ENCODE measurements around the gene OR6M1.

Gene OR6M1

DNA sequence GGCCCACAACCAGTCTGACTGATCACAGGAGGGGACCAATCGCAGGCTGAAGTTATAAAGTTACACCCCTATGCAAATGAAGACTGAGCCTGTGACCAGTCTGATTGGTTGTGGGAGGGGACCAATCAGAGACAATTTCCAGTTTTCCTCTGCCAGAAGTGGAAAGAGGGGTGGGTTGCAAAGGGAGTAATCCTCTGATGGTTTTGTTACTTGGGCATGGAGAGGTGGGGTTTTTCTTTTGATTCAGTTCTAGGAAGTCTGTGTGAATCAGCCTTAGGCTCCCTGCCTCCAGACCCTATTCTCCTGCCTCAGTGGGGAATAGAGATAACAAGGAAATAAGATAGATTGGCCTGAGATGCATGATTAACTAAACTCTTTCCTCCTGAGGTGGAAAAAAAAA lies 9.9 kb downstream of the OR6M1 start:
- H3K9me3 ChIP-seq, result peaks cover 22% of the 10 kb centered on the region
- peaks cover 44% of the 10 kb centered on the region for H3K4me1 ChIP-seq
- no peak overlapping the region for H3K27ac ChIP-seq
- H3K4me2 ChIP-seq, result no peak overlapping the region
- no peak overlapping the region for H3K9ac ChIP-seq
- no peak for TF ChIP-seq Cebpa-rat (IDR thresholded peaks at IDR 0.05)
- H4K20me1 ChIP-seq, result no peaks in the 10 kb centered on the region
- no peaks in the 10 kb centered on the region for H3K27me3 ChIP-seq
- H3K36me3 ChIP-seq, result no peaks in the 10 kb centered on the region
- no peak overlapping the region for H3K4me3 ChIP-seq

DNA sequence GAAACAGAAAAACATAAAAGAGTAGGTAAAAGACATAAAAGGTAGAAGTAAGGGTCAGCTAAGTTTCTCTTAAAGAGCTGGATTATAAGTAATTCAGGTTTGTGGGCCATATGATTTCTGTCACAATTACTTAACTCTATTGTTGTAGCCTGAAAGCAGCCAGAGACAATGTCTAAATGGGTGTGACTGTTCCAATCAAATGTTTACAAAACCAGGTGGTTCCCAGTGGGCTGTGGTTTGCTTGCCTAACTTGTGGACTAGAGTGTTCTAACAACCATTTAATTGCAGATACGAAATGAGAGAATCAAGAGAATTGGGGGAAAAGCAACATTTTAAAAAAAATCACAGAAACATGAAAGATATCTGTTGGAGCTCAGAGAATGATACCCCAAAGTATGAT lies 22.6 kb downstream of the OR6M1 start:
- H3K9me3 ChIP-seq, result peaks cover 3% of the 10 kb centered on the region; the same call in 1 of the 2 replicates
- no peaks in the 10 kb centered on the region for H4K20me1 ChIP-seq
- no peak overlapping the region for H3K4me2 ChIP-seq
- no peak overlapping the region for H3K4me3 ChIP-seq
- H3K27me3 ChIP-seq, result no peaks in the 10 kb centered on the region
- peaks cover 9% of the 10 kb centered on the region for H3K4me1 ChIP-seq
- no peak for TF ChIP-seq Cebpa-rat (IDR thresholded peaks at IDR 0.05)
- no peak overlapping the region for H3K27ac ChIP-seq
- no peak overlapping the region for H3K9ac ChIP-seq
- no peaks in the 10 kb centered on the region for H3K36me3 ChIP-seq

DNA sequence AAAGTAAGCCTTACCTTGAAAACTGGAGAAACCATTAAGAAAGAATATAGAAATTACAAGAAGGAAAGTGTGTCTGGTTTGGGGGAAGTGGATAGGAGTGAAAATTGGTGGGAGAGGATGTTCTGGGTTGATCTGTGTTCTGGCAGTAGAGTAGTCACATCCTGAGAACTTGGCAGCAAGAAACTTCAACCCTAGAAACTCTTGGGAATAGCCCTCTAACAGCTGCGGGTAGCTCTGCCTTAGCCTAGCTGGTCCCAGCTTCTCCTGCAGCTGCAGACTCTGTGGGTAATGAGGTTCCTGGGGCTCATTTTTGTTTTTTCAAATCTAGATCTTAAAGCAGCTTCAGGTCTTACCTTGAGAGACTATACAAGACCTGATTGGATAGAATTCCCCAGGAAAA lies 27.6 kb downstream of the OR6M1 start:
- TF ChIP-seq Cebpa-rat (IDR thresholded peaks at IDR 0.05), result no peak
- Histone ChIP-seq H3K36me3 (no peaks in the 10 kb centered on the region), H3K4me3 (no peak overlapping the region), H3K4me2 (peak overlapping the region; percentile 28), H3K27me3 (no peaks in the 10 kb centered on the region), H3K4me1 (peaks cover 15% of the 10 kb centered on the region), H3K9me3 (peaks cover 14% of the 10 kb centered on the region), H4K20me1 (no peaks in the 10 kb centered on the region), H3K27ac (no peak overlapping the region), H3K9ac (no peak overlapping the region)

DNA sequence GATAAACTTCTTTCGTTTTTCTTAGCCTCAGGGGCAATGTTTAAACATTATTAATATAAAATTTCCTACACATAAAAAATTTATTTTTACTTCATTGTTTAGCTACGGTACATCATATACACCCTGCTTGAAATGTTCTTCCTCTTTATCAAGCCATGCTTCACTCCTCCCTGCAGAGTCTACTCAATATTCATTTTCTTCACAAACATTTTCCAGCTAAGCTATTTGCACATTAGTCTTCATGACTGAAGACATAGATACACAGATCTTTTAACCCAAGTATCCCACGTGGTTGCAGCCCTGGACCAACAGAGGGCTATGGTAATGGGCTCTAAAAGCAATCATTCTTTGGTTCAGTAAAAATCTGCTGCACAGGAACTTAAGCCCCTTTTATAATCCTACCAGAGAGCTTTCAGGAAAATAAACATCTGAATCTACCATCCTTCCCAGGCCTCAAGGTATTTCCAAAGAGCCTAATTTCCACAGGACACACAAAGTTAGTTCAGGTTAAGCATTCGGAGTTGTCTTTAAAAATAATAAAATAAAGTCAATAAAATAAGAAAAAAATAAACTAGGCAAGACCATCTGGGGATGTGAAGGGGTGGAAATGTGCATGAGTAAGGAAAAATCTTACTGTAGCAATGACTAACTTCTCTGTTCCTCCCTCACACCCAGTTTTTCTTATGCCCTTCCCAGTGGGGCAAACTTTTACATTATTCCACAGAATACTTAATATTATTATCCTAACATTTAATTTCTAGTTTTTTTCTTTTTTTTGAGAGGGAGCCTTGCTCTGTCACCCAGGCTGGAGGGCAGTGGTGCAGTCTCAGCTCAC lies 30.2 kb downstream of the OR6M1 start:
- no peaks in the 10 kb centered on the region for H3K27me3 ChIP-seq
- no peak overlapping the region for H3K9ac ChIP-seq
- H3K4me2 ChIP-seq, result no peak overlapping the region
- H3K9me3 ChIP-seq, result peaks cover 27% of the 10 kb centered on the region
- no peak overlapping the region for H3K27ac ChIP-seq
- H3K4me1 ChIP-seq, result peaks cover 15% of the 10 kb centered on the region
- no peak overlapping the region for H3K4me3 ChIP-seq
- no peaks in the 10 kb centered on the region for H3K36me3 ChIP-seq
- no peak for TF ChIP-seq Cebpa-rat (IDR thresholded peaks at IDR 0.05)
- no peaks in the 10 kb centered on the region for H4K20me1 ChIP-seq

DNA sequence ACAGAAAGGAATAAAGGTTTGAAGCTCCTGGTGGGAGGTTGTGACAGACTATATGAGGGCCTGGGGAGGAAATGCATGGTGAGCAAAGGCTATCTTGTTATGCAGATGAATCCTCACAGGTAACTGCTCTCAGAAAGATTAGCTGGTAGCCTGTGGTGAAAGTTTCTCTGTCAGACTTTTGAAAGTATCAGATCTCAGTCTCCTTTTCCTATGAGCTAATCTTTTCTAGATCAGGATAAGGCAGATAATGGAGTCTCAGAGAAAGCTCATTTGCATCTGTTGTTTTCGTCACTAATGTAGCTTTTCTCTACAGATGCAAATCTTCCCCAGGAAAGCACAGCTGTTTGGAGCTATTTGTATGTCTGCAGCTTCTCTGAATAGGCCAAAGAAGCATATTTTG lies 30.9 kb downstream of the OR6M1 start:
- H3K27ac ChIP-seq, result no peak overlapping the region
- no peak overlapping the region for H3K4me3 ChIP-seq
- no peak overlapping the region for H3K9ac ChIP-seq
- no peaks in the 10 kb centered on the region for H3K36me3 ChIP-seq
- peaks cover 27% of the 10 kb centered on the region for H3K9me3 ChIP-seq
- no peak overlapping the region for H3K4me2 ChIP-seq
- H3K27me3 ChIP-seq, result no peaks in the 10 kb centered on the region
- H3K4me1 ChIP-seq, result peaks cover 15% of the 10 kb centered on the region
- TF ChIP-seq Cebpa-rat (IDR thresholded peaks at IDR 0.05), result no peak
- no peaks in the 10 kb centered on the region for H4K20me1 ChIP-seq

DNA sequence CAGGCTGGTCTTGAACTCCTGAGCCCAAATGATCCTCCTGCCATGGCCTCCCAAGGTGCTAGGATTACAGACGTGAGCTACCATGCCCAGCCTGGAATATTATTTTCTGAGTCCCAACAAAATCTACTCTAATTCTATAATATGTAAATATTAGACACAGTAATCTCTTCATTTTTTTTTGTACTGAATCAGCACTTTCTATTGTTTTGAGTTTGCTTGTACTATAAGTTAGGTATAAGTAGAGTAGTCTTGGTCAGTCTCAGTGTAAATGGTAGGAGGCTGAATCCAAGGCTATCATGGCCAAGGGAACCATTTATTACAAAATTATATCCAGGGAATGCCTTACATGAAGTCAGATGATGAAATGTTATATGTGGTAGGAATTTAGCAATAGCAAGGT lies 32.2 kb downstream of the OR6M1 start:
- no peaks in the 10 kb centered on the region for H4K20me1 ChIP-seq
- H3K4me1 ChIP-seq, result peaks cover 11% of the 10 kb centered on the region
- no peak overlapping the region for H3K9ac ChIP-seq
- no peak for TF ChIP-seq Cebpa-rat (IDR thresholded peaks at IDR 0.05)
- no peaks in the 10 kb centered on the region for H3K36me3 ChIP-seq
- H3K9me3 ChIP-seq, result peaks cover 27% of the 10 kb centered on the region
- no peak overlapping the region for H3K4me2 ChIP-seq
- H3K4me3 ChIP-seq, result no peak overlapping the region
- no peak overlapping the region for H3K27ac ChIP-seq
- no peaks in the 10 kb centered on the region for H3K27me3 ChIP-seq

DNA sequence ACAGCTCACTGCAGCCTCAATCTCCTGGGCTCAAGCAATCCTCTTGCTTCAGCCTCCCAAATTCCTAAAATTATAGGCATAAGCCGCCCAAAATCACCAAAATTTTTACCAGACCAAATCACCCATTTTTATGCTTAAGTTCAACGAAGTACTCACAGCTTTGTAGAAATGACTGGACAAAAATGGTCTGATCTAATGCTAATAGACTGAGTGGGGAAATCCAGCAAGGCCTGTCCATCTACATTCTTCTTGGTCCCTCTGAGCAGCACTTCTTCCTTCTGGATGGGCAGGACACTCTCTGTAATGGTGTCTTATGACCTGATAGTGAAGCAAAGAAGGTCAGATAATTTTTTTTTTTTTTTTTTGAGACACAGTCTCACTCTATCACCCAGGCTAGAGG lies 33.1 kb downstream of the OR6M1 start:
- Histone ChIP-seq H3K36me3 (no peaks in the 10 kb centered on the region), H3K27me3 (no peaks in the 10 kb centered on the region), H3K4me2 (no peak overlapping the region), H4K20me1 (no peaks in the 10 kb centered on the region), H3K27ac (no peak overlapping the region), H3K9ac (no peak overlapping the region), H3K4me3 (no peak overlapping the region), H3K9me3 (peaks cover 27% of the 10 kb centered on the region), H3K4me1 (peaks cover 1% of the 10 kb centered on the region)
- no peak for TF ChIP-seq Cebpa-rat (IDR thresholded peaks at IDR 0.05)

DNA sequence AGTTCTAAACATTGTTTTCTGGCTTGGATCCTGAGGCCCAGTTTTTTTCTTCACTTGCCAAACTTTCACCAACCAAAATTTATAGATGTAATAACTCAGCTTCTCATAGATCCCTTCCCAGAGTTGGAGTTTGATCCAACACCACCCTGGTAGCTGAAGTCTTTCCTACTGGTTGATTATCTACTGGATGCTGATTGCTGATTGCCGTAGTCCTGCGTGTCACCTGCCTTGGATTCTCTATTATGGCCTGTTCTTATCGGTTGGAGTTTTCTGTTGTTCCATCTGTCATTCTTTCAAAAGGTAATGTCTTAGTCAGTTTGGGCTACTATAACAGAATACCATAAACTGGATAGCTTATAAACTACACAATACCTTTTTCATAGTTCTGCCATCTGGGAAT lies 34.5 kb downstream of the OR6M1 start:
- no peaks in the 10 kb centered on the region for H3K4me1 ChIP-seq
- H3K27me3 ChIP-seq, result no peaks in the 10 kb centered on the region
- no peak for TF ChIP-seq Cebpa-rat (IDR thresholded peaks at IDR 0.05)
- H4K20me1 ChIP-seq, result no peaks in the 10 kb centered on the region
- no peak overlapping the region for H3K4me3 ChIP-seq
- no peak overlapping the region for H3K27ac ChIP-seq
- no peaks in the 10 kb centered on the region for H3K36me3 ChIP-seq
- H3K9me3 ChIP-seq, result peaks cover 27% of the 10 kb centered on the region
- no peak overlapping the region for H3K4me2 ChIP-seq
- H3K9ac ChIP-seq, result no peak overlapping the region

DNA sequence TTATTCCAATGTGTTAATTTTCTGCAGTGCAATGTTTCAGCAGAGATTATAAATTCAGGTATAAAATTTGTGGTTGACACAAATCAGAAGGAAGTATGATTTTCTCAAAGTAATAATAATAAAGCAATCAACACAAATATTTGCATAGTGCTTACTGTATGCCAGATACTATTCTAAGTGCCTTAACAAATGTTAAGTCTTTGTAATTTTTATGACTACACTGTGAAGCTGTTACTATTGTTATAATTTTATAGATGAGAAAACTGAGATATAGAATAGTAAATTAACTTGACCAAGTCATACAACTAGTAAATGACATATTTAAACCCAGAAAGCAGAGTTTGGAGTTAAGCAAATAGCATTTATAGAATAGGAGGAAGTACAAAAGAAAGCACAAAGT lies 35.4 kb downstream of the OR6M1 start:
- Histone ChIP-seq H3K27me3 (no peaks in the 10 kb centered on the region), H3K27ac (no peak overlapping the region)

DNA sequence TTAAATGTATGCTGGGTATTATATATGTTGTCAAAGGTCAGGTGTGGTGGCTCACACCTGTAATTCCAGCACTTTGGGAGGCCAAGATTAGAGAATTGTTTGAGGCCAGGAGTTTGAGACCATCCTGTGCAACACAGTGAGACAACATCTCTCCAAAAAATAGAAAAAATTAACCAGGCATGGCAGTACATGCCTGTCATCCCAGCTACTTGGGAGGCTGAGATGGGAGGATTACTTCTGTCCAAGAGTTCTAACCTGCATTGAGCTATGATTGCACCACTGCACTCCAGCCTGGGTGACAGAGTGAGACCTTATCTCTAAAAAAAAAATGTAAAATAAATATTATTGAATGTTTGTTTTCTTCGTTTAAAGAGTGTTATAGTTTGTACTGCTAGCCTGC lies 40.5 kb downstream of the OR6M1 start:
- Histone ChIP-seq H3K36me3 (no peaks in the 10 kb centered on the region), H3K27me3 (no peaks in the 10 kb centered on the region), H3K9me3 (peaks cover 19% of the 10 kb centered on the region), H3K4me2 (no peak overlapping the region), H3K4me3 (no peak overlapping the region), H3K4me1 (no peaks in the 10 kb centered on the region), H3K9ac (no peak overlapping the region), H3K27ac (no peak overlapping the region), H4K20me1 (no peaks in the 10 kb centered on the region)
- TF ChIP-seq Cebpa-rat (IDR thresholded peaks at IDR 0.05), result no peak

More for the DNA sequence above, 35.4 kb downstream of the OR6M1 start:
- H3K9me3 ChIP-seq, result peaks cover 27% of the 10 kb centered on the region
- TF ChIP-seq Cebpa-rat (IDR thresholded peaks at IDR 0.05), result no peak
- H3K4me3 ChIP-seq, result no peak overlapping the region
- H3K36me3 ChIP-seq, result no peaks in the 10 kb centered on the region
- no peak overlapping the region for H3K4me2 ChIP-seq
- no peaks in the 10 kb centered on the region for H3K4me1 ChIP-seq
- no peak overlapping the region for H3K9ac ChIP-seq
- no peaks in the 10 kb centered on the region for H4K20me1 ChIP-seq

Data from BLaER1 (cell line).